Effector memory CD8-positive, alpha-beta T cell (primary cell): ENCODE data around the gene APIP.

Experiments used
- ATAC-seq: fragments of 150-1000 bp; cut with Tn5 transposase; replicated peaks from 2 replicates; pipeline ENCODE4 v1.10.0; 2021; ENCODE audit warnings: mild to moderate bottlenecking, moderate library complexity
- DNase-seq, 3 experiments: peaks; one replicate each; pipeline ENCODE4 v3.0.0; 2021
- H3K27ac Mint-ChIP-seq, 2 donors: one replicate each; pipeline ENCODE4 v1.8.0; 2022; ENCODE audit warnings: mild to moderate bottlenecking in 2 of 2, mixed read lengths in 2 of 2, moderate library complexity in 2 of 2
- H3K27me3 Mint-ChIP-seq, 2 donors: one replicate each; pipeline ENCODE4 v1.8.0; 2022; ENCODE audit warnings: mixed read lengths in 2 of 2
- H3K36me3 Mint-ChIP-seq: one replicate; pipeline ENCODE4 v1.8.0; 2022; ENCODE audit warnings: mild to moderate bottlenecking, moderate library complexity, mixed read lengths; ENCODE audit not compliant: insufficient read depth
- H3K4me1 Mint-ChIP-seq, 2 donors: one replicate each; pipeline ENCODE4 v1.8.0; 2022; ENCODE audit warnings: low read depth in 2 of 2, mixed read lengths in 2 of 2
- H3K4me3 Mint-ChIP-seq, 2 donors: one replicate each; pipeline ENCODE4 v1.8.0; 2022; ENCODE audit warnings: mild to moderate bottlenecking in 2 of 2, mixed read lengths in 2 of 2, moderate library complexity in 2 of 2
- H3K9me3 Mint-ChIP-seq, 2 donors: one replicate each; pipeline ENCODE4 v1.8.0; 2022; ENCODE audit warnings: mixed read lengths in 2 of 2

APIP gene

GRCh38 chr11:34890812-34891211, 25.4 kb downstream of the APIP start:
- ATAC-seq (no peak), DNase-seq (no peak)
- Mint-ChIP-seq H3K4me3 (no peak overlapping the region), H3K4me1 (no peaks in the 10 kb centered on the region), H3K27me3 (no peaks in the 10 kb centered on the region), H3K27ac (no peak overlapping the region), H3K9me3 (no peaks in the 10 kb centered on the region), H3K36me3 (no peaks in the 10 kb centered on the region)

GRCh38 chr11:34890089-34890488, 26.1 kb downstream of the APIP start:
- Mint-ChIP-seq H3K9me3 (no peaks in the 10 kb centered on the region), H3K4me3 (no peak overlapping the region), H3K27ac (no peak overlapping the region), H3K36me3 (no peaks in the 10 kb centered on the region), H3K27me3 (no peaks in the 10 kb centered on the region), H3K4me1 (no peaks in the 10 kb centered on the region)
- no peak for DNase-seq
- ATAC-seq, result no peak

GRCh38 chr11:34887260-34887659, 28.9 kb downstream of the APIP start:
- Mint-ChIP-seq H3K36me3 (peaks cover 7% of the 10 kb centered on the region), H3K9me3 (no peaks in the 10 kb centered on the region), H3K27ac (no peak overlapping the region), H3K27me3 (no peaks in the 10 kb centered on the region), H3K4me1 (no peaks in the 10 kb centered on the region), H3K4me3 (no peak overlapping the region)
- no peak for DNase-seq
- no peak for ATAC-seq

GRCh38 chr11:34886609-34887008, 29.6 kb downstream of the APIP start:
- Mint-ChIP-seq H3K9me3 (no peaks in the 10 kb centered on the region), H3K36me3 (peaks cover 7% of the 10 kb centered on the region), H3K27me3 (no peaks in the 10 kb centered on the region), H3K4me1 (no peaks in the 10 kb centered on the region), H3K4me3 (no peak overlapping the region), H3K27ac (no peak overlapping the region)
- ATAC-seq, result no peak
- DNase-seq, result no peak

- H3K4me1 Mint-ChIP-seq, result no peaks in the 10 kb centered on the region
- peaks cover 7% of the 10 kb centered on the region for H3K36me3 Mint-ChIP-seq
These were observed 34.3 kb downstream of the APIP start for GRCh38 chr11:34881900-34882299.

GRCh38 chr11:34877375-34877975, 38.7 kb downstream of the APIP start:
- Mint-ChIP-seq H3K27me3 (no peaks in the 10 kb centered on the region), H3K36me3 (no peaks in the 10 kb centered on the region), H3K4me1 (no peaks in the 10 kb centered on the region), H3K4me3 (no peak overlapping the region), H3K27ac (no peak overlapping the region), H3K9me3 (no peaks in the 10 kb centered on the region)
- DNase-seq (no peak), ATAC-seq (no peak)

More at GRCh38 chr11:34881900-34882299, 34.3 kb downstream of the APIP start:
- ATAC-seq (no peak), DNase-seq (no peak)
- H3K27ac Mint-ChIP-seq, result no peak overlapping the region
- no peaks in the 10 kb centered on the region for H3K9me3 Mint-ChIP-seq
- no peak overlapping the region for H3K4me3 Mint-ChIP-seq
- H3K27me3 Mint-ChIP-seq, result no peaks in the 10 kb centered on the region

GRCh38 chr11:34874202-34874601, 42.0 kb downstream of the APIP start:
- no peaks in the 10 kb centered on the region for H3K36me3 Mint-ChIP-seq
- ATAC-seq, result no peak
- no peaks in the 10 kb centered on the region for H3K27me3 Mint-ChIP-seq
- no peaks in the 10 kb centered on the region for H3K4me1 Mint-ChIP-seq
- H3K27ac Mint-ChIP-seq, result no peak overlapping the region
- DNase-seq, result no peak
- no peak overlapping the region for H3K4me3 Mint-ChIP-seq
- no peaks in the 10 kb centered on the region for H3K9me3 Mint-ChIP-seq

GRCh38 chr11:34870548-34871196, 45.5 kb downstream of the APIP start:
- Mint-ChIP-seq H3K4me1 (no peaks in the 10 kb centered on the region), H3K27me3 (no peaks in the 10 kb centered on the region), H3K9me3 (no peaks in the 10 kb centered on the region), H3K4me3 (no peak overlapping the region), H3K27ac (no peak overlapping the region), H3K36me3 (no peaks in the 10 kb centered on the region)
- no peak for DNase-seq
- ATAC-seq, result no peak

- Mint-ChIP-seq H3K27me3 (no peaks in the 10 kb centered on the region), H3K27ac (no peak overlapping the region), H3K4me3 (no peak overlapping the region), H3K4me1 (no peaks in the 10 kb centered on the region), H3K36me3 (no peaks in the 10 kb centered on the region), H3K9me3 (no peaks in the 10 kb centered on the region)
- DNase-seq (no peak), ATAC-seq (no peak)
These were observed 46.8 kb downstream of the APIP start for GRCh38 chr11:34869425-34869824.

GRCh38 chr11:34866375-34866774, 49.8 kb downstream of the APIP start:
- no peak overlapping the region for H3K27ac Mint-ChIP-seq

GRCh38 chr11:34865261-34865660, 50.9 kb downstream of the APIP start:
- ATAC-seq (no peak), DNase-seq (no peak)
- no peaks in the 10 kb centered on the region for H3K4me1 Mint-ChIP-seq
- no peak overlapping the region for H3K4me3 Mint-ChIP-seq
- H3K27me3 Mint-ChIP-seq, result no peaks in the 10 kb centered on the region
- no peak overlapping the region for H3K27ac Mint-ChIP-seq
- no peaks in the 10 kb centered on the region for H3K9me3 Mint-ChIP-seq
- no peaks in the 10 kb centered on the region for H3K36me3 Mint-ChIP-seq

More at GRCh38 chr11:34866375-34866774, 49.8 kb downstream of the APIP start:
- no peak for ATAC-seq
- Mint-ChIP-seq H3K9me3 (no peaks in the 10 kb centered on the region), H3K4me1 (no peaks in the 10 kb centered on the region), H3K4me3 (no peak overlapping the region), H3K36me3 (no peaks in the 10 kb centered on the region), H3K27me3 (no peaks in the 10 kb centered on the region)
- no peak for DNase-seq

- DNase-seq (no peak), ATAC-seq (no peak)
- H3K27ac Mint-ChIP-seq, result peak overlapping the region in 1 of 2 donors; percentile 61
These were observed 51.8 kb downstream of the APIP start for GRCh38 chr11:34864424-34864823.

GRCh38 chr11:34863048-34863447, 53.1 kb downstream of the APIP start:
- no peaks in the 10 kb centered on the region for H3K27me3 Mint-ChIP-seq
- DNase-seq (no peak), ATAC-seq (no peak)
- no peak overlapping the region for H3K27ac Mint-ChIP-seq
- H3K4me1 Mint-ChIP-seq, result no peaks in the 10 kb centered on the region
- H3K9me3 Mint-ChIP-seq, result no peaks in the 10 kb centered on the region
- no peak overlapping the region for H3K4me3 Mint-ChIP-seq
- no peaks in the 10 kb centered on the region for H3K36me3 Mint-ChIP-seq

More at GRCh38 chr11:34864424-34864823, 51.8 kb downstream of the APIP start:
- H3K36me3 Mint-ChIP-seq, result no peaks in the 10 kb centered on the region
- no peaks in the 10 kb centered on the region for H3K4me1 Mint-ChIP-seq
- no peak overlapping the region for H3K4me3 Mint-ChIP-seq
- no peaks in the 10 kb centered on the region for H3K9me3 Mint-ChIP-seq
- no peaks in the 10 kb centered on the region for H3K27me3 Mint-ChIP-seq

- ATAC-seq (no peak), DNase-seq (no peak)
- H3K4me3 Mint-ChIP-seq, result no peak overlapping the region
- H3K36me3 Mint-ChIP-seq, result no peaks in the 10 kb centered on the region
- no peaks in the 10 kb centered on the region for H3K27me3 Mint-ChIP-seq
- no peak overlapping the region for H3K27ac Mint-ChIP-seq
- H3K9me3 Mint-ChIP-seq, result no peaks in the 10 kb centered on the region
- no peaks in the 10 kb centered on the region for H3K4me1 Mint-ChIP-seq
These were observed 55.7 kb downstream of the APIP start for GRCh38 chr11:34860518-34860917.
